ENCODE results near the gene TENM3. TPM values are rescaled to one million over a fixed set of nuclear protein-coding genes. Genes with fewer than 3 reads are reported as not detected.

Gene TENM3
- total RNA-seq, 1 experiment from 2014 or later = 0.87 TPM

GRCh38 chr4:182324282-182324681 lies 81.1 kb downstream of the TENM3 start:
- no peak overlapping the region for H3K4me2 ChIP-seq (ENCODE audit: low read length)
- POLR2A ChIA-PET (ENCODE audit: unreplicated experiment) = no interaction called here
- no peak overlapping the region for H3K27ac ChIP-seq (ENCODE audit: low read length)
- H3K9me3 ChIP-seq (ENCODE audit: low read length) = no peaks in the 10 kb centered on the region
- no peaks in the 10 kb centered on the region for H4K20me1 ChIP-seq (ENCODE audit: low read length)
- intact Hi-C loops (cut with micrococcal nuclease) = no loop called here
- no peak for TF ChIP-seq CTCF (conservative IDR thresholded peaks at IDR 0.05; ENCODE audit: low read depth, low read length)
- TF ChIP-seq EZH2 (IDR thresholded peaks at IDR 0.05; ENCODE audit: low read length, unreplicated experiment) = no peak
- no peak for TF ChIP-seq EZH2phosphoT487 (IDR thresholded peaks at IDR 0.05; ENCODE audit: borderline replicate concordance, low read length)
- H3K4me1 ChIP-seq (ENCODE audit: insufficient read depth, low read length) = no peaks in the 10 kb centered on the region
- no peaks in the 10 kb centered on the region for H3F3A ChIP-seq (ENCODE audit: low read length, unreplicated experiment)
- no peaks in the 10 kb centered on the region for H3K79me2 ChIP-seq (ENCODE audit: low read length)
- H3K9ac ChIP-seq (ENCODE audit: low read length) = no peak overlapping the region
- no TSS peak for BruUV-seq (replicated peaks)
- CTCF ChIA-PET = no interaction called here
- H3K27me3 ChIP-seq (ENCODE audit: low read length) = no peaks in the 10 kb centered on the region
- ATAC-seq (no peak), DNase-seq (no peak)
- H2AFZ ChIP-seq (ENCODE audit: low read length) = no peak overlapping the region
- no peak overlapping the region for H3K4me3 ChIP-seq (ENCODE audit: low read length)
- H3K36me3 ChIP-seq (ENCODE audit: low read depth, low read length) = no peaks in the 10 kb centered on the region
- H3K9me2 ChIP-seq (replicated peaks; ENCODE audit: low read length) = no peaks in the 10 kb centered on the region

- H3K36me3 ChIP-seq (ENCODE audit: low read depth, low read length) = no peaks in the 10 kb centered on the region
- no peaks in the 10 kb centered on the region for H3K9me2 ChIP-seq (replicated peaks; ENCODE audit: low read length)
- no peaks in the 10 kb centered on the region for H3K79me2 ChIP-seq (ENCODE audit: low read length)
- no peaks in the 10 kb centered on the region for H3K9me3 ChIP-seq (ENCODE audit: low read length)
- no peak overlapping the region for H3K27ac ChIP-seq (ENCODE audit: low read length)
- H4K20me1 ChIP-seq (ENCODE audit: low read length) = no peaks in the 10 kb centered on the region
- POLR2A ChIA-PET (ENCODE audit: unreplicated experiment) = no interaction called here
- no peak overlapping the region for H3K9ac ChIP-seq (ENCODE audit: low read length)
- no peak overlapping the region for H2AFZ ChIP-seq (ENCODE audit: low read length)
- H3K4me2 ChIP-seq (ENCODE audit: low read length) = no peak overlapping the region
- intact Hi-C loops (cut with micrococcal nuclease) = no loop called here
- no peaks in the 10 kb centered on the region for H3F3A ChIP-seq (ENCODE audit: low read length, unreplicated experiment)
- no peak overlapping the region for H3K4me3 ChIP-seq (ENCODE audit: low read length)
- H3K27me3 ChIP-seq (ENCODE audit: low read length) = no peaks in the 10 kb centered on the region
- no TSS peak for BruUV-seq (replicated peaks)
- no peak for TF ChIP-seq EZH2 (IDR thresholded peaks at IDR 0.05; ENCODE audit: low read length, unreplicated experiment)
- TF ChIP-seq CTCF (conservative IDR thresholded peaks at IDR 0.05; ENCODE audit: low read depth, low read length) = no peak
- TF ChIP-seq EZH2phosphoT487 (IDR thresholded peaks at IDR 0.05; ENCODE audit: borderline replicate concordance, low read length) = no peak
- ATAC-seq (no peak), DNase-seq (no peak)
- CTCF ChIA-PET = no interaction called here
- no peaks in the 10 kb centered on the region for H3K4me1 ChIP-seq (ENCODE audit: insufficient read depth, low read length)
Measured at GRCh38 chr4:182325397-182325796, 82.2 kb downstream of the TENM3 start.

- Histone ChIP-seq H3K4me3 (ENCODE audit: low read length) (no peak overlapping the region), H3K36me3 (ENCODE audit: low read depth, low read length) (no peaks in the 10 kb centered on the region), H3K4me2 (ENCODE audit: low read length) (no peak overlapping the region), H2AFZ (ENCODE audit: low read length) (no peak overlapping the region), H3K27me3 (ENCODE audit: low read length) (no peaks in the 10 kb centered on the region), H3K27ac (ENCODE audit: low read length) (no peak overlapping the region), H4K20me1 (ENCODE audit: low read length) (no peaks in the 10 kb centered on the region), H3K79me2 (ENCODE audit: low read length) (no peaks in the 10 kb centered on the region), H3K9me3 (ENCODE audit: low read length) (no peaks in the 10 kb centered on the region), H3K9ac (ENCODE audit: low read length) (no peak overlapping the region), H3K9me2 (replicated peaks; ENCODE audit: low read length) (no peaks in the 10 kb centered on the region), H3F3A (ENCODE audit: low read length, unreplicated experiment) (no peaks in the 10 kb centered on the region), H3K4me1 (ENCODE audit: insufficient read depth, low read length) (no peaks in the 10 kb centered on the region)
- ATAC-seq (no peak), DNase-seq (no peak)
- POLR2A ChIA-PET (ENCODE audit: unreplicated experiment) = no interaction called here
- BruUV-seq (replicated peaks) = no TSS peak
- CTCF ChIA-PET = no interaction called here
- intact Hi-C loops (cut with micrococcal nuclease) = no loop called here
- no peak for TF ChIP-seq EZH2 (IDR thresholded peaks at IDR 0.05; ENCODE audit: low read length, unreplicated experiment)
- no peak for TF ChIP-seq EZH2phosphoT487 (IDR thresholded peaks at IDR 0.05; ENCODE audit: borderline replicate concordance, low read length)
- TF ChIP-seq CTCF (conservative IDR thresholded peaks at IDR 0.05; ENCODE audit: low read depth, low read length) = no peak
Measured at GRCh38 chr4:182325848-182326255, 82.7 kb downstream of the TENM3 start.
